ENCODE results near the gene KCNJ12.

The KCNJ12 gene

GRCh38 chr17:21368545-21369246, 7.5 kb upstream of the KCNJ12 start:
- DNase-seq: no peak

- no peak for DNase-seq
Observed at GRCh38 chr17:21369395-21369794, 6.8 kb upstream of the KCNJ12 start.

GRCh38 chr17:21370430-21370829, 5.7 kb upstream of the KCNJ12 start:
- peak; percentile 72 for DNase-seq

- no peak for DNase-seq
Observed at GRCh38 chr17:21371511-21372081, 4.6 kb upstream of the KCNJ12 start.

- no peak for DNase-seq
Observed at GRCh38 chr17:21372256-21372954, 3.8 kb upstream of the KCNJ12 start.

GRCh38 chr17:21373036-21373435, 3.1 kb upstream of the KCNJ12 start:
- no peak for DNase-seq

GRCh38 chr17:21373696-21374440, 2.3 kb upstream of the KCNJ12 start:
- DNase-seq: no peak

GRCh38 chr17:21374441-21375161, 1.6 kb upstream of the KCNJ12 start:
- DNase-seq: no peak

GRCh38 chr17:21375162-21375560, 996 bp upstream of the KCNJ12 start:
- no peak for DNase-seq

GRCh38 chr17:21375757-21376080, 438 bp upstream of the KCNJ12 start:
- no peak for DNase-seq

- DNase-seq: no peak
Observed at GRCh38 chr17:21376759-21377690, 868 bp downstream of the KCNJ12 start.

- no peak for DNase-seq
Observed at GRCh38 chr17:21377705-21378396, 1.7 kb downstream of the KCNJ12 start.

GRCh38 chr17:21378553-21378952, 2.4 kb downstream of the KCNJ12 start:
- no peak for DNase-seq

GRCh38 chr17:21379080-21379711, 3.0 kb downstream of the KCNJ12 start:
- DNase-seq: no peak

GRCh38 chr17:21380659-21381058, 4.5 kb downstream of the KCNJ12 start:
- DNase-seq: no peak

GRCh38 chr17:21381076-21381706, 5.0 kb downstream of the KCNJ12 start:
- no peak for DNase-seq

- no peak for DNase-seq
Observed at GRCh38 chr17:21382560-21383495, 6.7 kb downstream of the KCNJ12 start.

GRCh38 chr17:21385281-21385845, 9.2 kb downstream of the KCNJ12 start:
- no peak for DNase-seq

- DNase-seq: no peak
Observed at GRCh38 chr17:21387616-21388015, 11.5 kb downstream of the KCNJ12 start.
